NCI-H2081 treated with DMSO at 0.1 percent for 48 hours (cell line): ENCODE results near the gene DEDD.

ENCODE experiments used
- DNase-seq: peaks from one replicate; lab custom pipeline; 2025; lab: John Stamatoyannopoulos, UW

Gene DEDD

DNA sequence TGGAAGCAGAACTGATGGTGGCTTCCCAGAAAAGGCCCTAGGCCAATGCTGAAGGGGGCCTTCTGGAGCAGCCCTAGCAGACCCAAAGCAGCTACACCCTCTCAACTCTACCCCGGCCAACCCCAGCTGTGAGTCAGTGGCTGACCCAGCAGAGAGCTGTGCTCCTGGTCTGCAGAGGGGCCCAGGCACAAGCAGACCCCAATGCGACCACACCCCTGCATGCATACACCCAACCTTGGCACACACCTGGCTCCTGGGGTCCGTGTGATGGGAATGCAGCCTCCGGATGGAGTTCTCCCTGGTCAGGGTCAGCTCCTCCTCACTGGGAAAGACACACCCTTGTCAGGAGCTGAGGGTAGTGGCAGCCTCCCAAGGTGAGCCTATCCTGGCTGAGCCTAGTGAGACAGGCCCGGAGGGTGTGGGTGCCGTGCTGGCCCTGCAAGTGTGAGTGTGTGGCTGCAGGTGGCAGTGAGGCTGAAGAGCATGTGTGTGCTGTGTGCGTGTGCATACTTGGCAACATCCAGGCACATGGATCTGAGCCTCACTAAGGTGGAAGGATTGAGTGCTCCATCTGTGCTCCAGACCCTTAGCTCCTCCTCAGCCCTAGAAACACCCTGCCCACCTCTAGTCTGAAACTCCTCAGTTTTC lies 58.9 kb downstream of the DEDD start:
- DNase-seq, result no peak

DNA sequence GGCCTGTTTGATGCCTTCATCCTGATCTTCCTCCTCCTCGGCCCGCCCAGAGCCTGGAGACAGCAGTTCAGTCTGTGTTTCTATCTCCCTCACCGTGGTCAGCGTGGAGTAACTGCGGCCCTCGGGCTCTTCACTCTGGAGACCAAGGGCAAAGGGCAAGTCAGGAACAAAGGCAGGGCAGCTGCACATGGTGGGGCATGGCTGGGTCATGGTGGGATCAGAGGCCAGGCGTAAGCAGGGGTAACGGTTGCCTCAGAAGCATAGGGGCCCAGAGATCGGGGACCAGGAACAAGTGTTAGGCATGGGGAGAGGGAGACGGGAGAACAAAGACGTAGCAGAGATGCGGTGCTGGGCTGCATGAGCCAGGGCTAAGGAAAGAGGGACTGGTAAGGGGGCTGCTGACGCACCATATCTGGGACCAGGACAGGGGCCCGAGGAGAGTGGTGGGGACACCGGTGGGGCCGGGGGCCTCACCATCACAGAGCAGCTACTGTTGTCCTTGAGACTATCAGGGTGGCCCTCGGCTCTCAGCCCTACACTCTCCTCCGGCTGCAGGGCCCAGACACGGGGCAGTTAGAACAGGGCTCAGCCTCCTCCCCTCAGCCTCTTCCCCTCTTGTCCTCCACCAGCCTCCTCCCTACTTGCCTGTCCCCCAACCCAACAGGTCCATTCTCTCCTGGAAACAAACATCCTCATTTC lies 59.6 kb downstream of the DEDD start:
- no peak for DNase-seq

DNA sequence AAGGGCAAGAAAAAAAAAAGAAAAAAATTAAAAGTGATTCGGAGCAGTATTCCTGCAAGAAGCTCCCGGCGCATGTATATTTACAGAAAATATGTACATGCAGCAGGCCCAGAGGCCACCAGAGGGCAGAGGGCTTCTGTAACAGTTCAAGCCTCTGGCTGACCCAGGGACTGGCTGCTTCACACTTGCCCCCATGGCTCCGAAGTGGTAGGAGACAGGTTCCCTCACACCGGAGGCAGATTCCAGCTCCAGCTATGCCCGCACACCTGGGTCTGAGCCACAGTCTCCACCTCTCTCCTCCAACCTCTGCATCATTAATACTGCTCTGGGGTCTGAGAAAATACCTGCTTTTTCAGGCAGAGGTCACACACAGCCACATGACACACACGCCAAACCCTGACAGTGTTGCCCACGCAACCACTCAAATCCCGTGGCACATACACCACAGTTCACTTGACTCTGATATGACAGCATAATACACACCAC lies 60.5 kb downstream of the DEDD start:
- no peak for DNase-seq
